A549 treated with dexamethasone at 1 μM for 4 hours (cell line): ENCODE data around the gene ZNF211. TPM values are rescaled to one million over a fixed set of nuclear protein-coding genes. Genes with fewer than 3 reads are reported as not detected.

Experiments used
- total RNA-seq: library from RNA; stranded (reverse); fragments of 200-300 nt; extraction: Qiagen RNA extraction; gene quantifications from 5 replicates; pipeline ENCODE4 v1.2.3, GENCODE V29; 2022

The ZNF211 gene
- 6.3 to 6.9 TPM (median 6.8 TPM) in 5 replicates for total RNA-seq

DNA sequence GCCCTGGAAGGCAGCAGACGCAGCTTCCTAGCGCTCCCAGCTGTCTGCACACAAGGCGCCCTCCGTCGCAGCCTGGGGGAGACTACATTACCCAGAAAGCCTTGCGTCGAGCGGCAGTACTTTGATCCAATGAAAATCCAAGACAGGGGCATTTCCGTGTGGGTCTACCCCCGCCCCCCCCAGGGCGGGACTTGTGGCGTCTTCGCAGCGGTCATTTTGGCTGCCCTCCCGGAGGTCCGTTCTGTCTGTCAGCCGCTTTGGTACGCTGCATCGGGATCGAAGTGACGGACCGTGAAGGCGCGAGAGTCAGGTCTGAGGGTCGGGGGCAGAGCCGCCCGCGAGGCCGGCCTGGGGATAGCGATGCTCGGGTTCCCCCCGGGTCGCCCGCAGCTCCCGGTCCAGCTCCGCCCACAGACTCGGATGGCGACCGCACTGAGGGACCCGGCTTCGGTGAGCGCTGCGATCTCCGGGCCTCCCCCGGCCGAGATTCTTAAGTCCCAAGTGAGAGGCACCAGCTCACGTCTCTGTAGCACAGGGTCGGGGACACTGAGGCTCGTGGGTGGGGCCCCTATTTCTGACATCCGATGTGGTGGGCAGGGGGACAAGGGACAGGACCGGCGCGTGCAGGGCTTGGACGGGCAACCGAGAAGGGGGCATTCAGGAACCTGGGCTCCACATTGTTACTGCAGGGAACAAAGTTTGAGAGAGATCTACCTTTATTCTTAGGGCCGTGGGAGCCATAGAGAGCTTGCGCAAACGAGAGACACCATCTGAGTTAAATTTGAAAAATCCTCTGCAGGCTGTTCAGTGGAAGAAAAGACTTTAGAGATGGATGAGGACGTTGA is at the start of gene ZNF211:
TSS of gene ZNF211 (plus strand) at position 182 of the 845 bp plus-strand sequence. CDS start at position 361, 179 bp downstream.

DNA sequence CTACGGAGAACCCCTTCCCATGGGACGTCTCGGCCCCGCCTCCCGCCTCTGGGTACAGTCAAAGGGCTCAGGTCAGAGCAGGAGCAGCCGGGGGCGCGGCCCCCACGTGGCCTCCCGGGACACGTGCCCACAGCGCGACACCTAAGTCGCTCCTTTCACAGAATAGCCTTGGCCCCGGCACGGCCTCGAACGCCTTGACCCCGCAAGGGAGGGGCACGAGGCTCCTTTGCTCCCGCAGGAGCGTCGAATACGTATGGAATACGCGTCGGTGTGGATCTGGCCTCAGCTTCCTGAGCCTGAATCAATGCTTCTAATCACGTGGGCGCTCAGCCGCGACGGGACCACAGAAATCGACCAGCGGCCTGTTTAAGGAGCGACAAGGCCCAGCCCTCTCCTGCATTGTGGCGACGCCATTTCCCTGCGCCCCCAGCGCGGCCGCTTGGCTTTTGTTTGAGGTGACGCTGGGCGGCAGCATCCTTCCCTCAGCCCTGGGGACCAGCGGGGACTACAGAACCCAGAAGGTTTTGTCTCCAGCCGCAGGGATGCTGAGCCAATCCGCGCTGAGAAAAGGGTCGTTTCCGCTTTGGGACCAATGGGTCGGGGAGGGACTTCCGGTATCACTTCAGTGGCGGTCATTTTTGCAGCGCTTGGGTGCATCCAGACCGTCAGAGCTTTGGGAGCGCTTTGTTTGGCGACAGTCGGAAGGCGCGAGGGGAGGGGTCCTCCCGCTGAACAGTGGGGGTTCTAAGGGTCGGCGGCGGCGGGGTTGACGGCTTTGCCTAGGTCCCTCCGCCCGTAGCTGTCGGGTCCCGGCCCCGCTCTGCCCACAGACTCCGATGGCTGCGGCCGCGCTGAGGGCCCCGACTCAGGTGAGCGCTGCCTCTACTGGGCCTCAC is 49.2 kb upstream of the ZNF211 start, which contains the start of gene ZIK1:
TSS of gene ZIK1 (plus strand) at position 625 of the 896 bp plus-strand sequence. CDS start at position 837, 212 bp downstream.

DNA sequence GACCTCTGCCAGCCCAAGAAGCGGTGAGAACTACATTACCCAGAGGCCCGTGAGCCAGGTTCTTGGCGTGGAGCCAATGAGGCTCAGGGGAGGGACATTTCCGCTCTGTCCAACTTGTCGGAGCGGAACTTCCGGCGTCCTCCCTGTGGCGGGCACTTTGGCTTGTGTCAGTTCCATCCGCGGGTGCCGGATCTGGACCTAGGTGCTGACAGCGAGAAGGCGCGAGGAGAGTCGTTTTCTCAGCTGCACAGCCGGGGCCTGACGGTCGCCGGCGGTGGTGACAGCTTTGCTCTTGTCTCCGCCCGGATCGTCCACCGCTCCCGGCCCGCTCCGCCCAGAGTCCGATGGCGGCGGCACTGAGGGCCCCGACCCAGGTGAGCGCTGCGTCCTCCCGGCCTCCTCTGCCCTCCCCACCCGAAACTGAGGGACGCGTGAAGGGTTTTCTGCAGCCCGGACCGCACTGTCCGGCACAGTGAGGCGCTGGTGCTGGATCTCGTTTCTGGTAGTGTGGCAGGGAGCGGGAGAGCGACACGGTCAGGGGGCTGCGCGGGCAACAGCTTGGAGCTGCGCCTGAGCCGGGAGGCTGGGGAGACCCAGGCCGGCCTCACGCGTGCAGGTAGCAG is 33.1 kb upstream of the ZNF211 start, which contains the start of gene ZNF530:
TSS of gene ZNF530 (plus strand) at position 125 of the 623 bp plus-strand sequence. CDS start 4,461 bp downstream, outside the sequence.

DNA sequence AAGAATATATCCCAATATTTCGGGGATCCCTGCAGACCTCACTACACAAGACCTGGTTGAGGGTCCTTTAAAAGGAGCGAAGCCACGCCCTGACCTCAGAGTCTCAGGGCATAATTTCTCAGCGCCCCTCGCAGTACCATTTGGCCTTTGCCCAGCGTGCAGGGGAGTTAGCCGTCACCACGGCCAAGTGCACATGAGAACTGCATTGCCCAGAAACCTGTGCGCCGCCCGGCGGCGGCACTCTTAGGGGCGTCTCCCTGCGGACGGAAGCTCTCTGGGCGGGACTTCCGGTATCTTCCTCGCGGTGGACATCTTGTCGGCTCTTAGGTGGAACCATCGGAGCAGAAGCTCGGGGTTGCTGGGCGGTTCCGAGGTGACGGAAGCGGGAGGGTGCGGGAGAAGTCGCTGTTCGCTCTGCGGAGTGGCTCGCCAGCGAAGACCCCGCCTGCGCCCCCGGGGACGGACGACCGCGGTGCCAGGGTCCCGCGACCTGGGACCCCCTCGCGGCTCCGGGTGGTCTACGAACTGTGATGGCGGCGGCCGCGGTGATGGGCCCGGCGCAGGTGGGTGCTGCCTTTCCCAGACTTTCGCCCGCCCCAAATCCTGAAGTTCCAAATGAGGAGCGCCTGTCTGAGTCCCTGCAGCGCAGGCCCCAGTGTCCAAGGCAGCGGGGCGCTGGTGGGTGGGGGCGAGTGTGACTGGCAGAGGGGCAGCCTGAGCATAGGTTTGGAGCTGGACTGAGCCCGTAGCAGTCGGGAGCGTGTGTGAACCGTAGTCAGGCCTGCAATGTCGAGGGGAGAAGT is 18.8 kb upstream of the ZNF211 start, which contains the start of gene ZNF134:
TSS of gene ZNF134 (plus strand) at position 302 of the 803 bp plus-strand sequence. CDS start 5,227 bp downstream, outside the sequence.

DNA sequence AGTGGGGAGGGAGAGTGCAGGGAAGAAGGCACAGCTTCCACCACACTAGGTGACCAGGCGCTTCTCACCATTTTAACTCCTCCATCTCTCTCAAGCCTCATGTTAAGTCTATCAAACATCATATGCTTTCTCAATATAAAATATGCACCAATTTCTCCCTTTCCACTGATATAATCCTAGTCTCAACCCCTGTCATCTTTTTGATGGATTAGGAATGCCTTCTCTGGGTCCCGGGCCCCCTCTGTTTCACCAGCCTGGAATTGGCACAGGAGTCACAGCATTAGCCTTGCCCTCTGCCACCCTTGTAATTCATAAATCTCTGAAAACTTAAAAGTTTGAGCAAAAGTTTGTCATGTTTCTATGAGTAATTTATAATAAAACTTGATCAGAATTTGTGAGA is 35.7 kb downstream of the ZNF211 start, which contains the start of gene ZSCAN4:
TSS of gene ZSCAN4 (plus strand) at position 301 of the 400 bp plus-strand sequence. CDS start 7,211 bp downstream, outside the sequence.

Other genes with a start within 250 kb of the ZNF211 start
- gene ZNF548, start 243.3 kb upstream of the ZNF211 start, total RNA-seq: 3.8 to 4.8 TPM (median 4.0 TPM) in 5 replicates
- 5.0 to 7.8 TPM (median 5.2 TPM) in 5 replicates for gene ZNF17, start 222.0 kb upstream of the ZNF211 start, total RNA-seq
- gene ZNF749, start 197.8 kb upstream of the ZNF211 start, total RNA-seq: 12.5 to 13.8 TPM (median 13.5 TPM) in 5 replicates
- 0.06 to 0.13 TPM in 2 of 5 replicates, not detected in the others for gene VN1R1, start 176.0 kb upstream of the ZNF211 start, total RNA-seq
- gene ZNF772, start 155.6 kb upstream of the ZNF211 start, total RNA-seq: 0.86 to 1.8 TPM (median 1.6 TPM) in 5 replicates
- 5.3 to 6.8 TPM (median 6.5 TPM) in 5 replicates for gene ZNF419, start 145.4 kb upstream of the ZNF211 start, total RNA-seq
- gene ZNF773, start 133.2 kb upstream of the ZNF211 start, total RNA-seq: 4.2 to 5.7 TPM (median 4.9 TPM) in 5 replicates
- 1.7 to 2.0 TPM (median 1.8 TPM) in 5 replicates for gene ZNF549, start 105.8 kb upstream of the ZNF211 start, total RNA-seq
- 2.6 to 4.2 TPM (median 3.9 TPM) in 5 replicates for gene ZNF550, start 73.3 kb upstream of the ZNF211 start, total RNA-seq
- gene ZNF416, start 54.3 kb upstream of the ZNF211 start, total RNA-seq: 3.8 to 5.0 TPM (median 4.4 TPM) in 5 replicates
- 0.03 to 0.08 TPM in 2 of 5 replicates, not detected in the others for gene ZIK1, start 49.0 kb upstream of the ZNF211 start, total RNA-seq
- 4.3 to 5.1 TPM (median 4.6 TPM) in 5 replicates for gene ZNF530, start 33.3 kb upstream of the ZNF211 start, total RNA-seq
- gene ZNF134, start 18.9 kb upstream of the ZNF211 start, total RNA-seq: 7.3 to 9.0 TPM (median 8.1 TPM) in 5 replicates
- not detected in 5 replicates for gene ZSCAN4, start 35.8 kb downstream of the ZNF211 start, total RNA-seq
- gene ZNF551, start 48.8 kb downstream of the ZNF211 start, total RNA-seq: 4.4 to 6.4 TPM (median 5.4 TPM) in 5 replicates
- gene ZNF154, start 76.0 kb downstream of the ZNF211 start, total RNA-seq: not detected in 5 replicates
- gene ZNF671, start 94.5 kb downstream of the ZNF211 start, total RNA-seq: 0.88 to 1.1 TPM (median 1.1 TPM) in 5 replicates
- gene ZNF776, start 113.6 kb downstream of the ZNF211 start, total RNA-seq: 5.5 to 6.9 TPM (median 5.6 TPM) in 5 replicates
- gene ZNF586, start 136.5 kb downstream of the ZNF211 start, total RNA-seq: 5.6 to 7.2 TPM (median 6.4 TPM) in 5 replicates
- 4.9 to 6.3 TPM (median 5.2 TPM) in 5 replicates for gene ZNF552, start 181.7 kb downstream of the ZNF211 start, total RNA-seq
- gene ZNF587B, start 197.1 kb downstream of the ZNF211 start, total RNA-seq: 7.1 to 11.0 TPM (median 9.1 TPM) in 5 replicates
- gene ZNF587, start 216.7 kb downstream of the ZNF211 start, total RNA-seq: 4.2 to 8.9 TPM (median 7.5 TPM) in 5 replicates